OCI-LY1 (cell line): Measurements from ENCODE around the gene BTK.

Experiments used
- H2AFZ ChIP-seq: fragments of 200-600 bp; sonication (generic), shearing (Covaris generic); 2 replicates; pipeline ENCODE4 v1.6.0; 2014; ENCODE audit warnings: antibody characterized with exemption, mild to moderate bottlenecking, low read length
- H3F3A ChIP-seq: fragments of 200-600 bp; sonication (generic), shearing (Covaris generic); 2 replicates; pipeline ENCODE4 v1.6.0; 2014; ENCODE audit warnings: mild to moderate bottlenecking, antibody characterized with exemption, low read length, moderate library complexity; ENCODE audit not compliant: insufficient read depth
- H3K27ac ChIP-seq: fragments of 200-600 bp; sonication (generic); 2 replicates; pipeline ENCODE4 v1.5.1; 2014; ENCODE audit warnings: low read length, mixed run types, mild to moderate bottlenecking, low read depth; ENCODE audit not compliant: poor library complexity, severe bottlenecking
- H3K27me3 ChIP-seq: fragments of 200-600 bp; sonication (generic); 2 replicates; pipeline ENCODE4 v1.6.0; 2014; ENCODE audit warnings: antibody characterized with exemption, mild to moderate bottlenecking, low read length, moderate library complexity; ENCODE audit not compliant: insufficient read depth
- H3K36me3 ChIP-seq: fragments of 200-600 bp; sonication (generic); 2 replicates; pipeline ENCODE4 v1.6.1; 2014; ENCODE audit warnings: mild to moderate bottlenecking, antibody characterized with exemption, low read length, moderate library complexity, mixed read lengths; ENCODE audit not compliant: insufficient read depth
- H3K4me1 ChIP-seq: fragments of 200-600 bp; sonication (generic); 2 replicates; pipeline ENCODE4 v1.5.1; 2014; ENCODE audit warnings: mild to moderate bottlenecking, low read length, moderate library complexity; ENCODE audit not compliant: insufficient read depth, severe bottlenecking
- H3K4me2 ChIP-seq: fragments of 200-600 bp; sonication (generic), shearing (Covaris generic); 2 replicates; pipeline ENCODE4 v1.6.1; 2014; ENCODE audit warnings: low read length
- H3K4me3 ChIP-seq: fragments of 200-600 bp; sonication (generic); 2 replicates; pipeline ENCODE4 v1.5.1; 2014; ENCODE audit warnings: low read length, low read depth, mild to moderate bottlenecking, mixed read lengths; ENCODE audit not compliant: poor library complexity, severe bottlenecking
- H3K79me2 ChIP-seq: fragments of 200-600 bp; shearing (Covaris generic); 2 replicates; pipeline ENCODE4 v1.6.1; 2016; ENCODE audit warnings: mixed run types, low read length, mixed read lengths; ENCODE audit not compliant: insufficient read depth
- H3K9ac ChIP-seq: fragments of 200-600 bp; sonication (generic), shearing (Covaris generic); 2 replicates; pipeline ENCODE4 v1.6.1; 2014; ENCODE audit warnings: mild to moderate bottlenecking, low read length, mixed read lengths
- H3K9me2 ChIP-seq: fragments of 200-600 bp; sonication (generic), shearing (Covaris generic); 2 replicates; pipeline ENCODE4 v1.6.1; 2014; ENCODE audit warnings: low read depth, mild to moderate bottlenecking, low read length, mixed read lengths
- H3K9me3 ChIP-seq: fragments of 200-600 bp; shearing (Covaris generic); 2 replicates; pipeline ENCODE4 v1.6.1; 2014; ENCODE audit warnings: low read length, mixed read lengths
- H4K20me1 ChIP-seq: fragments of 200-600 bp; sonication (generic), shearing (Covaris generic); 2 replicates; pipeline ENCODE4 v1.6.0; 2016; ENCODE audit warnings: mild to moderate bottlenecking, low read length; ENCODE audit not compliant: insufficient read depth
- CTCF ChIP-seq: fragments of 200-600 bp; sonication (generic), shearing (Covaris generic); IDR thresholded peaks from 2 replicates; pipeline ENCODE4 v1.5.1; 2017; ENCODE audit warnings: mild to moderate bottlenecking, antibody characterized with exemption, low read length, moderate library complexity, mixed read lengths
- EZH2 ChIP-seq: fragments of 200-600 bp; sonication (generic), shearing (Covaris generic); IDR thresholded peaks from 2 replicates; pipeline ENCODE4 v1.8.0; 2017; ENCODE audit warnings: borderline replicate concordance, mixed run types, mild to moderate bottlenecking, antibody characterized with exemption, low read length, moderate library complexity, mixed read lengths

BTK gene

DNA sequence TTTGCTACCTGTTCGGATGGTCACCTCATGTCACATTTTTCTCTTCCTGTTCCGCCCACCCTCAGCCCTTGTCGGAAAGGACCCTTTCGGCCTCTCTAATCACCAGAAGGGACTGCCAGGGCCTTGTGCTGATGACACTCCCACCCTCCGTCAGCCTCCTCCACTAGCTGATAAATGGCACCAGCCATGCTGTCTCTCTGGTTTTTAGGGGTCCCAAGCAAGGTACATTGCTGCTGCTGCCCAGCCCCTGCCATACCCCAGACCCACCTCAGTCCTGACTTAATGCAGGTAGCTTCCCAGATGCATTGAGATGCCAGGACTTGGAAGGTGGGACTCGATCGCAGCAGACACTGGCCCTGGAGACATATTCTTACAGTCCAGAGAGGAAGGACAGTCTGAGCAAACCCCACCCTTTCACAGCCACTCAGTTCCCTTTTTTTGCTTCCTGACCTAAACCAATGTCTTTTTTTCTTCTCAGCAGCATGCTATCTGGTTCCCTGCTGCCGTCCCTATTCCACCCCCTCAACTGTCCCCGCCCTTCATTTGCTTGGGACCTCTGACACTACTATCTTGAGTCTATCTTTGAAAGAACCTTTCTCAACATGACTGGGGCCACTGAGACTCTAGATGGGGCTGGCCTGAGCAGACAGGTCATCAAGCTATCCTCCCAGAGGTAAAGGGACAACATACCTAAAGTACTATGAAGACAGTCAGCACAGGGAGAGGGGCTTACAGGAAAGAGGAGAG lies at the start of gene BTK:
TSS of gene BTK (minus strand) at position 397 of the 747 bp plus-strand sequence. CDS start 10,907 bp downstream, outside the sequence.
- peaks cover 55% of the 10 kb centered on the region for H3K4me1 ChIP-seq
- peak within 1 kb of the TSS; percentile 69 for H3K4me2 ChIP-seq
- H3K4me3 ChIP-seq: peak within 1 kb of the TSS; percentile 70
- H2AFZ ChIP-seq: no peak within 1 kb of the TSS
- H3K9ac ChIP-seq: peak within 1 kb of the TSS; percentile 81
- H3K79me2 ChIP-seq: peaks cover 19% of the 10 kb centered on the region
- no peak for TF ChIP-seq EZH2
- TF ChIP-seq CTCF: no peak
- H4K20me1 ChIP-seq: no peaks in the 10 kb centered on the region
- H3K27ac ChIP-seq: peak within 1 kb of the TSS; percentile 80
- H3F3A ChIP-seq: no peaks in the 10 kb centered on the region
- no peaks in the 10 kb centered on the region for H3K27me3 ChIP-seq
- H3K9me3 ChIP-seq: no peaks in the 10 kb centered on the region
- no peaks in the 10 kb centered on the region for H3K9me2 ChIP-seq
- peaks cover 5% of the 10 kb centered on the region; the same call in 1 of the 2 replicates for H3K36me3 ChIP-seq

DNA sequence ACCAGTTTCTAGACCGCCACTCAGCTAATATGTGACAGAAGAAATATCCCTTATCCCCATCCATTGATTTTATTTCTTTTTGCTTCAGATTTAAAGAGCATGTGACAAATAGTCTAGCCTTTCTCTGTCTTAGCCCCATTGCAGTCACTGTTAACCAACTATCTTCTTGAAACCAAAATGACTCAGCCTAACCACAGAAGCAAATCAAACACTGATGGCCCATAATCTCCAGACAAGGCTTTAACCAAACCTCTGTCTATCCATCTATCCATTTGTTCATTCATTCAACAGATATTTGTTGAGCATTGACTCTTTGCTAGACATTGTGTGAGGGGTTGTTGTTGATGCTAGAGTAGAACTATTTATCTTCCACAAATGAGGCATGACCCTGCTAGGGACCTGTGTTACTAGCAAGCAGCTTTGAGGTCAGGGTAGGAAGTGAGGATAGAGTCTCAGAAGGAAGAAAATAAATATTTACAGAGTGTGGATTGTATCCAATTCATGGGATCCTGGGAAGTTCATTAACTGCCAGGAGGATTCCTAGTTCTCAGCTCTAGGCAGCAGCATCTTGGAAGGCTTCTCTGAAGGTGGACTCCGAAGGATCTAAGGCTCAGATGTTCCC lies 44.6 kb upstream of the BTK start:
- no peaks in the 10 kb centered on the region for H3K79me2 ChIP-seq
- H3K27ac ChIP-seq: no peak overlapping the region
- H3K36me3 ChIP-seq: no peaks in the 10 kb centered on the region
- no peaks in the 10 kb centered on the region for H3K4me1 ChIP-seq
- no peak overlapping the region for H2AFZ ChIP-seq
- no peak overlapping the region for H3K9ac ChIP-seq
- TF ChIP-seq CTCF (no peak), EZH2 (no peak)
- no peak overlapping the region for H3K4me3 ChIP-seq
- H4K20me1 ChIP-seq: no peaks in the 10 kb centered on the region
- no peak overlapping the region for H3K4me2 ChIP-seq
- no peaks in the 10 kb centered on the region for H3K27me3 ChIP-seq
- no peaks in the 10 kb centered on the region for H3K9me3 ChIP-seq
- no peaks in the 10 kb centered on the region for H3K9me2 ChIP-seq
- H3F3A ChIP-seq: no peaks in the 10 kb centered on the region

GRCh38 chrX:101429934-101430333 lies 43.9 kb upstream of the BTK start:
- no peaks in the 10 kb centered on the region for H3K27me3 ChIP-seq
- no peak for TF ChIP-seq EZH2
- no peak for TF ChIP-seq CTCF
- H3K9me3 ChIP-seq: no peaks in the 10 kb centered on the region
- no peak overlapping the region for H2AFZ ChIP-seq
- H3K4me1 ChIP-seq: no peaks in the 10 kb centered on the region
- H3K27ac ChIP-seq: no peak overlapping the region
- no peak overlapping the region for H3K9ac ChIP-seq
- no peaks in the 10 kb centered on the region for H3K9me2 ChIP-seq
- H3K4me2 ChIP-seq: no peak overlapping the region
- H3K36me3 ChIP-seq: no peaks in the 10 kb centered on the region
- no peaks in the 10 kb centered on the region for H3K79me2 ChIP-seq
- H3K4me3 ChIP-seq: no peak overlapping the region
- no peaks in the 10 kb centered on the region for H3F3A ChIP-seq
- H4K20me1 ChIP-seq: no peaks in the 10 kb centered on the region
